CD14-positive monocyte (primary cell): Measurements from ENCODE around the gene SLC22A5. TPM values are rescaled to one million over a fixed set of nuclear protein-coding genes. Genes with fewer than 3 reads are reported as not detected.

Experiments used
- DNase-seq, 3 donors: peaks; one replicate each; pipeline ENCODE4 v3.0.0-alpha.2; 2011 to 2022
- H2AFZ ChIP-seq: 2 replicates; pipeline ENCODE4 v1.6.0; 2012; ENCODE audit warnings: mild to moderate bottlenecking, low read depth, low read length, inconsistent platforms; ENCODE audit not compliant: insufficient read depth, poor library complexity, severe bottlenecking
- H3K27ac ChIP-seq, 2 donors: 1 replicate in 1 of 2; 2 replicates in 1 of 2; pipeline ENCODE4 v1.5.1; 2012 to 2013; ENCODE audit warnings: low read length in 2 of 2, control low read depth in 1 of 2, inconsistent platforms in 1 of 2, low read depth in 1 of 2, mild to moderate bottlenecking in 1 of 2
- H3K27me3 ChIP-seq, 2 donors: one replicate each; pipeline versions ENCODE4 v1.6.0 to v1.6.1; 2011 to 2013; ENCODE audit warnings: low read length in 2 of 2; ENCODE audit not compliant: control insufficient read depth in 2 of 2, insufficient read depth in 2 of 2
- H3K36me3 ChIP-seq, 2 donors: replicated peaks in 1 of 2; 1 replicate in 1 of 2; 2 replicates in 1 of 2; pipeline versions ENCODE4 v1.5.1 to v1.6.1; 2012 to 2013; ENCODE audit warnings: low read length in 2 of 2, control low read depth in 1 of 2, inconsistent platforms in 1 of 2, mild to moderate bottlenecking in 1 of 2; ENCODE audit not compliant: insufficient read depth in 2 of 2, control insufficient read depth in 1 of 2
- H3K4me1 ChIP-seq, 2 donors: 1 replicate in 1 of 2; 2 replicates in 1 of 2; pipeline versions ENCODE4 v1.5.1 to v1.6.1; 2012 to 2013; ENCODE audit warnings: low read length in 2 of 2, control low read depth in 1 of 2, inconsistent platforms in 1 of 2, mild to moderate bottlenecking in 1 of 2, moderate library complexity in 1 of 2; ENCODE audit not compliant: insufficient read depth in 2 of 2, control insufficient read depth in 1 of 2
- H3K4me2 ChIP-seq: replicated peaks from 2 replicates; pipeline ENCODE3; 2012; ENCODE audit warnings: low read length, moderate library complexity, mild to moderate bottlenecking; ENCODE audit not compliant: poor library complexity, severe bottlenecking; ENCODE audit errors: extremely low read depth
- H3K4me3 ChIP-seq, 3 experiments: fragments of 200-600 bp in 1 of 3; sonication (generic) in 1 of 3; replicated peaks in 1 of 3; 1 replicate in 2 of 3; 2 replicates in 1 of 3; pipeline ENCODE4 v1.5.1; 2011 to 2013; ENCODE audit warnings: low read length in 3 of 3, mild to moderate bottlenecking in 3 of 3, control low read depth in 2 of 3, low read depth in 2 of 3, inconsistent platforms in 1 of 3, moderate library complexity in 1 of 3
- H3K79me2 ChIP-seq: 2 replicates; pipeline ENCODE4 v1.6.0; 2012; ENCODE audit warnings: mild to moderate bottlenecking, control low read depth, inconsistent platforms, low read length, moderate library complexity; ENCODE audit not compliant: insufficient read depth
- H3K9ac ChIP-seq: 2 replicates; pipeline ENCODE4 v1.6.0; 2017; ENCODE audit warnings: low read length, mild to moderate bottlenecking; ENCODE audit not compliant: insufficient read depth, poor library complexity, severe bottlenecking
- H3K9me3 ChIP-seq, 2 donors: replicated peaks in 1 of 2; 1 replicate in 1 of 2; 2 replicates in 1 of 2; pipeline versions ENCODE4 v1.5.1 to v1.6.1; 2012 to 2013; ENCODE audit warnings: low read length in 2 of 2, control low read depth in 1 of 2; ENCODE audit not compliant: control insufficient read depth in 1 of 2, insufficient read depth in 1 of 2
- H4K20me1 ChIP-seq: 2 replicates; pipeline ENCODE4 v1.6.0; 2012; ENCODE audit warnings: mild to moderate bottlenecking, low read length, control low read depth, moderate library complexity; ENCODE audit not compliant: insufficient read depth
- H3K27ac Mint-ChIP-seq, 7 donors: one replicate each; pipeline ENCODE4 v1.8.0; 2020; ENCODE audit warnings: mild to moderate bottlenecking in 7 of 7, mixed read lengths in 7 of 7, moderate library complexity in 6 of 7, inconsistent platforms in 2 of 7
- H3K27me3 Mint-ChIP-seq, 3 donors: one replicate each; pipeline ENCODE4 v1.8.0; 2021 to 2022; ENCODE audit warnings: low read depth in 3 of 3, mild to moderate bottlenecking in 3 of 3, mixed read lengths in 3 of 3, moderate library complexity in 3 of 3, inconsistent platforms in 1 of 3
- H3K36me3 Mint-ChIP-seq, 2 donors: one replicate each; pipeline ENCODE4 v1.8.0; 2020; ENCODE audit warnings: mixed read lengths in 2 of 2, inconsistent platforms in 1 of 2, mild to moderate bottlenecking in 1 of 2
- H3K4me1 Mint-ChIP-seq: one replicate; pipeline ENCODE4 v1.8.0; 2020; ENCODE audit warnings: mild to moderate bottlenecking, mixed read lengths
- H3K4me3 Mint-ChIP-seq, 2 donors: one replicate each; pipeline ENCODE4 v1.8.0; 2020; ENCODE audit warnings: mild to moderate bottlenecking in 2 of 2, mixed read lengths in 2 of 2, moderate library complexity in 1 of 2
- H3K9me3 Mint-ChIP-seq, 7 donors: one replicate each; pipeline ENCODE4 v1.8.0; 2020 to 2022; ENCODE audit warnings: mixed read lengths in 7 of 7, mild to moderate bottlenecking in 6 of 7, moderate library complexity in 6 of 7, inconsistent platforms in 2 of 7
- CTCF ChIP-seq: fragments of 200-600 bp; IDR thresholded peaks from one replicate; pipeline ENCODE4 v1.8.0; 2022; ENCODE audit warnings: antibody characterized with exemption, mild to moderate bottlenecking
- WGBS: methylation state at CpG from one replicate; pipeline ENCODE4 v1.1.5; 2013; ENCODE audit warnings: missing lambda C conversion rate; ENCODE audit not compliant: insufficient coverage; 5-methylcytosine and 5-hydroxymethylcytosine counted together
- intact Hi-C, 2 donors: fragments of 100-400 bp; cut with micrococcal nuclease; formaldehyde crosslinking; loops; one replicate each; pipeline versions ENCODE4 v1.15.0 to v1.15.1; 2023
- polyA plus RNA-seq, 3 donors: library from polyadenylated mRNA; depleted of rRNA in 1 of 3; unstranded in 2 of 3; stranded (reverse) in 1 of 3; fragments of 300-500 nt in 2 of 3; fragments of >200 nt in 1 of 3; fragmentation: Illumina TruSeq in 2 of 3; gene quantifications; 1 replicate in 2 of 3; 2 replicates in 1 of 3; pipeline ENCODE4 v1.2.3, GENCODE V29; 2012 to 2021

The SLC22A5 gene
- polyA plus RNA-seq, 3 donors, result 2.4 to 14.6 (median 3.5) TPM

- Histone ChIP-seq H3K36me3 (peaks cover 19 to 50% of the 10 kb centered on the region in 2 donors), H3K27me3 (no peaks in the 10 kb centered on the region), H2AFZ (no peak overlapping the region), H3K9me3 (no peaks in the 10 kb centered on the region), H4K20me1 (no peaks in the 10 kb centered on the region), H3K79me2 (no peaks in the 10 kb centered on the region), H3K27ac (peak overlapping the region; percentile 79 to 85), H3K9ac (no peak overlapping the region), H3K4me3 (peak overlapping the region in 1 of 3 experiments; percentile 37), H3K4me2 (peak overlapping the region; percentile 45), H3K4me1 (peaks cover 39 to 47% of the 10 kb centered on the region in 2 donors)
- peak overlapping the region in 1 of 2 donors; percentile 88 for H3K4me3 Mint-ChIP-seq
- peak in 1 of 3 donors; percentile 21 for DNase-seq
- H3K9me3 Mint-ChIP-seq, result no peaks in the 10 kb centered on the region
- H3K27ac Mint-ChIP-seq, result peak overlapping the region; percentile 91 to 99 (median 95)
- H3K27me3 Mint-ChIP-seq, result no peaks in the 10 kb centered on the region
- 100% methylated on average over 1 of the region's 8 CpGs for whole genome bisulfite sequencing
- intact Hi-C loops, result loop anchor here (1.0 to 10.0 kb wide), 3 partner anchors 20 to 496 kb away; no protein-coding TSS in a partner anchor
- H3K36me3 Mint-ChIP-seq, result peaks cover 18 to 30% of the 10 kb centered on the region in 2 donors
- TF ChIP-seq CTCF, result no peak
- H3K4me1 Mint-ChIP-seq, result peaks cover 40% of the 10 kb centered on the region
Measured at GRCh38 chr5:132388244-132389050, 18.9 kb downstream of the SLC22A5 start.

GRCh38 chr5:132389051-132389331 is 19.5 kb downstream of the SLC22A5 start:
- Histone ChIP-seq H2AFZ (no peak overlapping the region), H3K9ac (no peak overlapping the region), H3K79me2 (no peaks in the 10 kb centered on the region), H4K20me1 (no peaks in the 10 kb centered on the region), H3K4me3 (no peak overlapping the region), H3K27ac (peak overlapping the region in 1 of 2 donors; percentile 79), H3K9me3 (no peaks in the 10 kb centered on the region), H3K4me2 (no peak overlapping the region), H3K4me1 (peaks cover 39 to 47% of the 10 kb centered on the region in 2 donors), H3K27me3 (no peaks in the 10 kb centered on the region), H3K36me3 (peaks cover 24 to 53% of the 10 kb centered on the region in 2 donors)
- Mint-ChIP-seq H3K27ac (peak overlapping the region in 5 of 7 donors; percentile 18 to 99 (median 73)), H3K4me1 (peaks cover 40% of the 10 kb centered on the region), H3K9me3 (no peaks in the 10 kb centered on the region), H3K4me3 (no peak overlapping the region), H3K27me3 (no peaks in the 10 kb centered on the region), H3K36me3 (peaks cover 18 to 33% of the 10 kb centered on the region in 2 donors)
- intact Hi-C loops, result loop anchor here (5.0 to 10.0 kb wide), 2 partner anchors 433 to 496 kb away; no protein-coding TSS in a partner anchor
- DNase-seq, result no peak
- 100% methylated on average over 1 of the region's 1 CpG for WGBS
- no peak for TF ChIP-seq CTCF
